GM03348 (cell line): ENCODE measurements around the gene MCOLN1.

Source experiments
- DNase-seq: peaks from one replicate; pipeline ENCODE4 v3.0.0; 2012; ENCODE audit warnings: low spot score

Gene MCOLN1

DNA sequence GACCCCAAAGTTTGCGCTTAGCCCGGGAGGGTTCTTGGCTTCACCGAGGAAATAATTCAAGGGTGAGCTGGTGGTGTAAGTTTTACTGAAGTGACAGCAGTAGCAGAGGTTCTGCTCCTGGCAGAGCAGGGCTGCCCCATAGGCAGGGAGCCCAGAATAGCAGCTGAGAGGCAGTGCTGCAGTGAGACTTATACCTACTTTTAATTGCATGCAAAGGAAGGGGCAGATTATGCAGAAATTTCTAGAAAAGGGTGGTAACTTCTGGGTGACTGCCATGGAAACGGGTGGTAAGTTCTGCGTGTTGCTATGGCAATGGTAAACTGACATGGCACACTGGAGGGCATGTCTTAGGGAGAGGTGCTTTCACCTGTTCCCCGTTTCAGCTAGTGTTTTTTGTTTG lies 55.7 kb downstream of the MCOLN1 start:
- DNase-seq, result no peak

DNA sequence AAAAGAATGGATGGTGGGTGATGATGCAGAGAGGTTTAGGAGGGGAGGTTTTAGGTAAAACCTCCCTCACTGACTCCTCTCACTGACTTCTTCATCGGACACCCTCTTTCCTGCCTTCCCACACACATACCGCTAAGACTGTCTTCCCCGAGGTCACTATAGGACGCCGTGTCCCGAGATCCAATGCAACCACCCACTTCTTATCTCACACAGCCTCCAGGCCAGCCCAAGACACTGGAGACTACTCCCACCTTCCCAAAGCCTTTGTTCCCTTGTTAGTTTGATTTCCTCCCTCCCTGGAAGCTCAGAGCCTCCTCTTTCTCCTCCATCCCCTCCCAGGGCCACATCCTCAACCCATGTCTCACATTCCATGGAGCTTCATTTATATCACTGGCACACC lies 56.8 kb downstream of the MCOLN1 start:
- no peak for DNase-seq

DNA sequence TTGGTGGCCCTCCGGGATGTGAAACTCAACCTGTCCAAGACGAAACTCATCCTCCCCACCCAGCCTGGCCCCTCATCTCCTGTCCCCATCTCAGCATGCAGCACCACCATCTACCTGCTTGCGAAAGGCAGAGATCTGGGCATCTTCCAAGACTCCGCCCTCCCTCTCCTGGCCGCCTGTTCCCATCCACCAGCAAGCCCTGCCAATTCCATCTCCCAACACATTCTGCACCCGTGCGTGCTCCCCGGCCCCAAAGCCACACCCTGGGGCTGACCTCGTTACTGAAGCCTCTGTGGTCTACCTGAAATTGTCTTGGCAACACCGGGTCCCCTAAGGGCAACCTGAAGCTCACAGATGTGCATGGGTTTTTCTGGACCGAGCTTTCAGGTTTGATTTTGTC lies 60.0 kb downstream of the MCOLN1 start:
- no peak for DNase-seq
